Non-pigmented ciliary epithelial cell (primary cell): ENCODE results near the gene SPAG9.

Experiments
- DNase-seq: peaks from one replicate; pipeline ENCODE4 v3.0.0-alpha.2; 2010; ENCODE audit warnings: low read depth

Gene SPAG9

DNA sequence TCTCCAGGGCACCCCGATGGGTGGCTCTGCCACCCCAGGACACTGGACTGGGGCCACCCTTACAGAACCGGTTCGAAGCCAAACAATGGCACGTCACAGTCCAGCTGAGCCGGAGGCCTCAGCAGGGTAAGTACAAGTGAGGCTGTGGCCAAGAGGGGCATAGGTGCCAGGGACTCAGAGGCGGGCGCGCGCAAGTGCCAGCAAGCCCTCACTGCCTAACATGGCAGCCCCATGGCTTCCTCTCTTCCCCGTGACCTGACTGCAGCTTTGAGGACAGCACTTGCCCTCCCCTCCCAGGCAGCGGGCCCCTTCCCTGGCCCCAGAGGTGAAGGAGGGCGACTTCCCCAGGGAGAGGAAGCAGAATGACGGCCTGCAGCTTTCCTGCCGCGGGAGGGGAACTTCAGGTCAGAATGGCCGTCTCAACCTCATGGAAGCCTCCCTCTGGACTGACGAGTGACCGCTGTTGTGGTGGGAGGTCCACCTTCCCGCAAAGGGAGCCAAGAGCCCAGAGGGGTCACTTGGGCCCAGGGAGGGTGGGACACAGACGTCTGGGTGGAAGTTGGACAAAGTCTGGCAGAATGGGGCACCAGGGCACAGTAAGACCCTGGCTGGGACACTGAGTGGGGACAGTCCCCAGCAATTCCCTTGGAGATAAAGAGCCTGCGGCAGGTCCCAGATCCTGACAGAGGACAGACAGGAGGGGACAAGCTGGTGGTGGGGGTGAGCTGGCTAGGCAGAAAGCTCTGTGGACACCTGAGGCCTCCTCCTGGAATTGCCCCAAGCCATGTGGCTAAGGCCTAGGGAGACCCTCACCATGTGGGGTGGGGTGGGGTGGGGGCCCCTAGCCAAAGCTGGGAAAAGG is 202.4 kb downstream of the SPAG9 start:
- no peak for DNase-seq

DNA sequence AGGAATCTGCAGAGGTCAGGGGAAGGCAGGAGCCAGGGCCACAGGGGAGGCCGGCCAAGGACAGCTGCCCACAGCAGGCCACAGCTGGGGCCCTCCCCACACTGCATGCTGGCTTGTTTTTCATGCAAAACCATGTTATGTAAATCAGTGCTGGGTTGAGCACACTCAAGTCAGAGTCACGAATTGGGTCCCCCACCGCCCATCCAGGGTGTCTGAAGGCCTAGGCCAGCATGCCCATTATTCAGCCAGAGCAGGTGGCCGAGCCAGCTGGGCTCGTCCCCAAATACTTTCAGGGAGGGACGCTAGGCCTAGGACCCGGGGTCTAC is 203.3 kb downstream of the SPAG9 start:
- DNase-seq = no peak

DNA sequence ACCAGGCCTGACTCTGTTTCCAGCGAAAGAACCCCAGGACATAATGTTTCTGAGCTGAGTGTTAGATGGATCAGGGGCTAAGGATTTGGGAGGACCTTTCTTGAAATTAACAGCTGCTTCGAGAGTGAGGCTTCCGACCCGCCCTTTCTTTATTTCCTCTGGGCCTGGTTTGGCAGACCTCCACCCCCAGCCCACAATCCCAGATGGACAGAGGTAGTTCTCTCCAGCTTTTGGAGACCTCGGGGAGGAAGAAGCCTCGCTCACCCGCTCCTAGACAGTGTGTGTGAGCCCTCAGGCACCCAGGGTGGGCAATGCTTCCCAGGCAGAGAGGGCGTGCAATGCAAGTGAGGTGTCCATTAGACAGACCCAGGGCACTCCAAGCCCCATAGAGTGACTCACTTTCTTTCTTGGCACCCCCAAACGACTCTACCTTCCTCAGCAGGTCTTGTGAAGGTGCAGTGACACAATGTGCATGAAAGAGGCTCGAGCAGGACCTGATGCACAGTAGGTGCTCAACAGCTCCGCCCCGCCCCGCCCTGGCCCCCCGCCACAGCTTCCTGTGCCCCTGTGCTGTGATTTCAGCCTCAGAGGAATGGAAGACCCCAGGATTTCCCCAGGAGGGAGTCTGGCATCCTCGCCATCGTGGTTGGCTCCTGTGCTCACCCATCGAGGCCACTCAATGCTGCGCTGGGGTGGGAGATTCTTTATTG is 203.8 kb downstream of the SPAG9 start:
- DNase-seq = no peak

DNA sequence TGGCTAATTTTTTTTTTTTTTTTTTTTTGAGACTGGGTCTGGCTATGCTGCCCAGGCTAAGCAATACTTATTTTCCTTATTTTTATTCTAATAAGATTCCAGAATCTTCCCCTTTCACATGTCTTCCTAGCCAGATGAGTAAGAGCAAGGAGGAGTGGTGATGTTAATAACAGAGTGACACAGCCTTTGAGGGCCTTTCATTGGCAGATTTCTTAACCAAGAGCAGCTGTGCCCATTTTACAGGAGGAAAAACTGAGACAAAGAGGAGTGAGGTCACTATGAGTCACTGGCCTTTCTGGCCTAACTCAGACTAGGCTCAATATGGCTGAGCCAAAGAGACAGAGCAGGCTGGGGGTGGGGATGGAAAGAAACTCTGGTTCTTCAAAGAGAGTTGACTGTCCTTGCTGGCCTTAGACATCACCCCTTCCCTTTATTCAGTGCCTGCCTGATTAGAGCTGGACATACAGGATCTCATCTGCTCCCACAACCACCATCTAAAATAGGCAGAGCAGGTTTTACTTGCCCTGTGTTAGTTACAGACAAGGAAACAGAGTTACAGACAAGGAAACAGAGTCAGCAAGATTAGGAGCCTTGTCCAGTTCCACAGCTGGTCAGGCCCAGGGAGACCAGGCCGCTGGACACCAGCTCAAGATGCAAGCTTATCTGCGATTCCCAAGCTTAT is 204.5 kb downstream of the SPAG9 start:
- DNase-seq = no peak

DNA sequence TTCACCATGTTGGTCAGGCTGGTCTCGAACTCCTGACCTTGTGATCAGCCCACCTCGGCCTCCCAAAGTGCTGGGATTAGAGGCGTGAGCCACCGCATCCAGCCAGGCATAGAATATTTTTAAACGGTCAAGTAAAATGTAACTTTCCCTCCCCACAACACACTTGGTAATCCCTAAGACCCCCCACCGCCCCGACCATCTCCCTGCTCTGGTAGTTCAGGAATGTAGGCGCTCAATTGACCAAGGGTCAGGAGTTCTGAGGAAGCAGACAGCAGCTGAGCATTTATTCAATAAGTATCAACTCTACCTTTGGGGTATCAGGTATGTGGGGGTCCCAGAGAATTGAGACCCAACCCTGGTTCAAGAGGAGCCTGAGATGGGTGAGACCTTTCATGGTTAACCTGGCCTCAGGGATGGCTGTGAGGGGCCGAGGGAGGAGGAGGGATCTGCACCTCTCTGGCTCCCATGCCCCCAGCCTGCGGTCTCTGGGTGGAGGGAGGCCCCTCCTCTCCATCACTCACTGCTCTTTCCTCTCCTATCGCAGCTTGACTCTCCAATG is 206.1 kb downstream of the SPAG9 start:
- no peak for DNase-seq

DNA sequence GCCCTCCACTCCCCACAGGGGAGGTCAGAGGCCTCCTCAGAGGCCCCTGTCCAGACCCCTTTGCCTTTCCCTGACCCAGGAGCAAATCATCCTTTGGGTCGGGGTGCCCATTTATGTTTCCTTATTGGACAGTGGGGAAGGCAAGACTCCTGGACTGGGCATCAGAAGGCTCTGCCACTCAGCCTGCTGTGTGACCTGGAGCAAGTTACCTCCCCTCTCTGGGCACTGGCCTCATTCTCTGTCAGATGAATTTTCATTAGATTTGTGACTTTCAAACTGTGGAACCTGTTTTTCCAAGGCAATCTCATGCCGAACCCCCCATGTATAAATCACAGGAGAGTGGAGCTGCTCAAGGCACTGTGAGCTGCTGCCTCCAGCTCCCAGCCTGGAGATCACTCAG is 207.5 kb downstream of the SPAG9 start:
- DNase-seq = no peak
